Body of pancreas (tissue), 4 donors: ENCODE measurements around the gene RWDD1.

Source experiments
- POLR2A ChIP-seq, 3 donors: fragments of 450-650 bp; IDR thresholded peaks; one replicate each; pipeline ENCODE4 v1.6.1; 2016; ENCODE audit warnings: antibody characterized with exemption in 3 of 3, mild to moderate bottlenecking in 2 of 3
- TF ChIP-seq, protein P1 (sequence below), 7 experiments: fragments of 450-650 bp in 4 of 7; fragments of 200-600 bp in 3 of 7; sonication (generic) in 3 of 7; IDR thresholded peaks; one replicate each; pipeline ENCODE4 v1.5.1; 2016 to 2019; ENCODE audit warnings: antibody characterized with exemption in 7 of 7

- no peak for TF ChIP-seq POLR2A (IDR thresholded peaks at IDR 0.05)
- TF ChIP-seq, protein P1, sequence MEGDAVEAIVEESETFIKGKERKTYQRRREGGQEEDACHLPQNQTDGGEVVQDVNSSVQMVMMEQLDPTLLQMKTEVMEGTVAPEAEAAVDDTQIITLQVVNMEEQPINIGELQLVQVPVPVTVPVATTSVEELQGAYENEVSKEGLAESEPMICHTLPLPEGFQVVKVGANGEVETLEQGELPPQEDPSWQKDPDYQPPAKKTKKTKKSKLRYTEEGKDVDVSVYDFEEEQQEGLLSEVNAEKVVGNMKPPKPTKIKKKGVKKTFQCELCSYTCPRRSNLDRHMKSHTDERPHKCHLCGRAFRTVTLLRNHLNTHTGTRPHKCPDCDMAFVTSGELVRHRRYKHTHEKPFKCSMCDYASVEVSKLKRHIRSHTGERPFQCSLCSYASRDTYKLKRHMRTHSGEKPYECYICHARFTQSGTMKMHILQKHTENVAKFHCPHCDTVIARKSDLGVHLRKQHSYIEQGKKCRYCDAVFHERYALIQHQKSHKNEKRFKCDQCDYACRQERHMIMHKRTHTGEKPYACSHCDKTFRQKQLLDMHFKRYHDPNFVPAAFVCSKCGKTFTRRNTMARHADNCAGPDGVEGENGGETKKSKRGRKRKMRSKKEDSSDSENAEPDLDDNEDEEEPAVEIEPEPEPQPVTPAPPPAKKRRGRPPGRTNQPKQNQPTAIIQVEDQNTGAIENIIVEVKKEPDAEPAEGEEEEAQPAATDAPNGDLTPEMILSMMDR (IDR thresholded peaks at IDR 0.05), result no peak
Observed at GRCh38 chr6:116575227-116575626, 3.9 kb downstream of the RWDD1 start.
